GM23248 (cell line): ENCODE results near the gene MTA3.

Source experiments
- EZH2 ChIP-seq: fragments of 200-600 bp; sonication (generic); IDR thresholded peaks from 2 replicates; pipeline ENCODE4 v1.6.1; 2018; ENCODE audit warnings: antibody characterized with exemption, mild to moderate bottlenecking; ENCODE audit not compliant: insufficient read depth, poor library complexity, severe bottlenecking
- EZH2phosphoT487 ChIP-seq: fragments of 200-600 bp; sonication (generic); IDR thresholded peaks from 2 replicates; pipeline ENCODE4 v1.6.1; 2018; ENCODE audit warnings: antibody characterized with exemption, moderate library complexity, mild to moderate bottlenecking, low read depth; ENCODE audit not compliant: insufficient read depth

GRCh38 chr2:42547446-42548295 is 20.8 kb upstream of the MTA3 start:
- TF ChIP-seq EZH2phosphoT487 (no peak), EZH2 (no peak)
